Natural killer cell (primary cell): Measurements from ENCODE around the gene SLC2A6. TPM values are rescaled to one million over a fixed set of nuclear protein-coding genes. Genes with fewer than 3 reads are reported as not detected.

Experiments used
- ATAC-seq, 3 donors: fragments of 150-1000 bp in 2 of 3; fragments of 200-7000 bp in 1 of 3; cut with Tn5 transposase; 1 replicate in 1 of 3; 2 replicates in 2 of 3; pipeline ENCODE4 v1.10.0; 2021; ENCODE audit warnings: mild to moderate bottlenecking in 2 of 3, moderate library complexity in 2 of 3
- DNase-seq, 2 donors: peaks; one replicate each; pipeline versions ENCODE4 v3.0.0 to v3.0.0-alpha.2; 2013 to 2021; ENCODE audit warnings: mixed read lengths in 1 of 2
- H3K27ac ChIP-seq: one replicate; pipeline ENCODE4 v1.5.1; 2013; ENCODE audit warnings: mild to moderate bottlenecking, low read length
- H3K27me3 ChIP-seq: one replicate; pipeline ENCODE4 v1.6.1; 2013; ENCODE audit warnings: low read length; ENCODE audit not compliant: control insufficient read depth, insufficient read depth
- H3K36me3 ChIP-seq: one replicate; pipeline ENCODE4 v1.6.1; 2013; ENCODE audit warnings: low read length; ENCODE audit not compliant: control insufficient read depth, insufficient read depth
- H3K4me1 ChIP-seq: one replicate; pipeline ENCODE4 v1.6.1; 2013; ENCODE audit warnings: low read length; ENCODE audit not compliant: control insufficient read depth, insufficient read depth
- H3K4me3 ChIP-seq: one replicate; pipeline ENCODE4 v1.5.1; 2013; ENCODE audit warnings: low read length
- H3K9me3 ChIP-seq: one replicate; pipeline ENCODE4 v1.6.1; 2013; ENCODE audit warnings: low read length; ENCODE audit not compliant: control insufficient read depth, insufficient read depth
- H3K27ac Mint-ChIP-seq, 2 donors: one replicate each; pipeline ENCODE4 v1.8.0; 2022; ENCODE audit warnings: mild to moderate bottlenecking in 2 of 2, mixed read lengths in 2 of 2, moderate library complexity in 1 of 2
- H3K27me3 Mint-ChIP-seq, 2 donors: one replicate each; pipeline ENCODE4 v1.8.0; 2022; ENCODE audit warnings: low read depth in 2 of 2, mixed read lengths in 2 of 2
- H3K36me3 Mint-ChIP-seq: one replicate; pipeline ENCODE4 v1.8.0; 2022; ENCODE audit warnings: mixed read lengths
- H3K4me1 Mint-ChIP-seq, 2 donors: one replicate each; pipeline ENCODE4 v1.8.0; 2022; ENCODE audit warnings: mixed read lengths in 2 of 2
- H3K4me3 Mint-ChIP-seq: one replicate; pipeline ENCODE4 v1.8.0; 2022; ENCODE audit warnings: mild to moderate bottlenecking, moderate library complexity, mixed read lengths
- H3K9me3 Mint-ChIP-seq, 2 donors: one replicate each; pipeline ENCODE4 v1.8.0; 2022; ENCODE audit warnings: mixed read lengths in 2 of 2
- WGBS: methylation state at CpG from one replicate; pipeline ENCODE4 v1.1.7; 2013; ENCODE audit warnings: missing lambda C conversion rate; ENCODE audit not compliant: insufficient coverage; 5-methylcytosine and 5-hydroxymethylcytosine counted together
- intact Hi-C: fragments of 100-400 bp; cut with micrococcal nuclease; formaldehyde crosslinking; loops from one replicate; pipeline ENCODE4 v1.14.2; 2022
- total RNA-seq, 4 donors: library from RNA; stranded (reverse); fragments of 120-200 nt in 1 of 4; gene quantifications; one replicate each; pipeline versions ENCODE4 v1.2.3 to v1.2.4, GENCODE V29; 2013 to 2022
- TF ChIP-seq, protein P1 (sequence below): fragments of 200-600 bp; IDR thresholded peaks from one replicate; pipeline ENCODE4 v1.8.0; 2022; ENCODE audit warnings: antibody characterized with exemption

SLC2A6 gene
- total RNA-seq, 3 donors from 2014 or later (not counting 1 experiment from before 2014, with no cell fraction given) = 5.0 to 20.1 (median 18.5) TPM

DNA sequence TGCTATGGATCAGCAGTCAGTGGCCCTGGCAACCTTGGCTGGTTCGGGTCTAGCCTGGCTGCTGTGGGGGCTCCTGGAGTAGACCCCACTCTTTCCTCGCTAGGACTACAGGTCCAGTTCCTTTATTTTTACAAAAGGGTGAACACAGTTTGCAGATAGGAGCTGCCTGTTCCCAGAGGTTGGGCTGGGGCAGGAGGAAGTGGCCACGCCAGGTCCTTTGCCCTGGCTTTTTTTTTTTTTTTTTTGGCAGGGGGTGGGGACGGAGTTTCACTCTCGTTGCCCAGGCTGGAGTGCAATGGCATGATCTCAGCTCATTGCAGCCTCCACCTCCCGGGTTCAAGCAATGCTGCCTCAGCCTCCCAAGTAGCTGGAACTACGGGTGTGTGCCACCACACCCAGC is 7.9 kb downstream of the SLC2A6 start:
- no peak overlapping the region for H3K4me3 ChIP-seq
- TF ChIP-seq, protein P1, sequence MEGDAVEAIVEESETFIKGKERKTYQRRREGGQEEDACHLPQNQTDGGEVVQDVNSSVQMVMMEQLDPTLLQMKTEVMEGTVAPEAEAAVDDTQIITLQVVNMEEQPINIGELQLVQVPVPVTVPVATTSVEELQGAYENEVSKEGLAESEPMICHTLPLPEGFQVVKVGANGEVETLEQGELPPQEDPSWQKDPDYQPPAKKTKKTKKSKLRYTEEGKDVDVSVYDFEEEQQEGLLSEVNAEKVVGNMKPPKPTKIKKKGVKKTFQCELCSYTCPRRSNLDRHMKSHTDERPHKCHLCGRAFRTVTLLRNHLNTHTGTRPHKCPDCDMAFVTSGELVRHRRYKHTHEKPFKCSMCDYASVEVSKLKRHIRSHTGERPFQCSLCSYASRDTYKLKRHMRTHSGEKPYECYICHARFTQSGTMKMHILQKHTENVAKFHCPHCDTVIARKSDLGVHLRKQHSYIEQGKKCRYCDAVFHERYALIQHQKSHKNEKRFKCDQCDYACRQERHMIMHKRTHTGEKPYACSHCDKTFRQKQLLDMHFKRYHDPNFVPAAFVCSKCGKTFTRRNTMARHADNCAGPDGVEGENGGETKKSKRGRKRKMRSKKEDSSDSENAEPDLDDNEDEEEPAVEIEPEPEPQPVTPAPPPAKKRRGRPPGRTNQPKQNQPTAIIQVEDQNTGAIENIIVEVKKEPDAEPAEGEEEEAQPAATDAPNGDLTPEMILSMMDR = no peak
- DNase-seq = no peak
- no peaks in the 10 kb centered on the region for H3K9me3 ChIP-seq
- no peaks in the 10 kb centered on the region for H3K27me3 ChIP-seq
- ATAC-seq = no peak
- H3K9me3 Mint-ChIP-seq = no peaks in the 10 kb centered on the region
- intact Hi-C loops = no loop called here
- H3K36me3 ChIP-seq = no peaks in the 10 kb centered on the region
- no peak overlapping the region for H3K27ac ChIP-seq
- H3K4me3 Mint-ChIP-seq = no peak overlapping the region
- peaks cover 23% of the 10 kb centered on the region for H3K4me1 ChIP-seq
- WGBS = 90% methylated on average over 7 of the region's 7 CpGs
- no peaks in the 10 kb centered on the region for H3K4me1 Mint-ChIP-seq
- no peaks in the 10 kb centered on the region for H3K36me3 Mint-ChIP-seq
- H3K27me3 Mint-ChIP-seq = no peaks in the 10 kb centered on the region
- no peak overlapping the region for H3K27ac Mint-ChIP-seq

DNA sequence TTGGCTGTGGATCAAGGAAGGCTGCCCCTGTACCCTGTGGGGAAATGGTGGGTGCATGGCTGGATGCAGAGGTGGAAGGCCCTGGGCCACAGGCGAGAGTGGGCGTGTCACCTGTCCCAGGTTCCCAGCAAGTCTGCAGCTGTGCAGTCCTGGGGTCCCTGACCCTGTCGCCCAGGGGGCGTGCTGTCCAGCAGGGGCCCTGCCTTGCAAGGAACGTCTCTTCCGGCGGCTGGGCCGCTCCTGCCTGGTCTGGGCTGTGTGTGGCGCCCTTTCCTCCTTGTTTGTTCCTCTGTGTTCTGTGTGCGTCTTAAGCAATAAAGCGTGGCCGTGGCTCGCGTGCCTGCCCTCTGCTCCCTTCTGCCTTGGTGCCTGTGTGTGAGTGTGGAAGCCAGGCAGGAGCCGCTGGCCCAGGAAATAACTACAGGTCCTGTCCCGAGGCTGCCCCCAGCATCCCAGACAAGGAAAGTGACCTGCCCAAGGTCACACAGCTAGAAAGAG is 8.4 kb downstream of the SLC2A6 start:
- no peak for ATAC-seq
- intact Hi-C loops = no loop called here
- no peak overlapping the region for H3K27ac ChIP-seq
- no peak overlapping the region for H3K4me3 ChIP-seq
- H3K36me3 ChIP-seq = no peaks in the 10 kb centered on the region
- no peaks in the 10 kb centered on the region for H3K4me1 Mint-ChIP-seq
- H3K27ac Mint-ChIP-seq = no peak overlapping the region
- no peaks in the 10 kb centered on the region for H3K27me3 Mint-ChIP-seq
- no peaks in the 10 kb centered on the region for H3K36me3 Mint-ChIP-seq
- H3K27me3 ChIP-seq = no peaks in the 10 kb centered on the region
- H3K9me3 Mint-ChIP-seq = no peaks in the 10 kb centered on the region
- TF ChIP-seq, protein P1 = no peak
- 92% methylated on average over 16 of the region's 16 CpGs for WGBS
- no peak overlapping the region for H3K4me3 Mint-ChIP-seq
- H3K9me3 ChIP-seq = no peaks in the 10 kb centered on the region
- peaks cover 18% of the 10 kb centered on the region for H3K4me1 ChIP-seq
- no peak for DNase-seq

DNA sequence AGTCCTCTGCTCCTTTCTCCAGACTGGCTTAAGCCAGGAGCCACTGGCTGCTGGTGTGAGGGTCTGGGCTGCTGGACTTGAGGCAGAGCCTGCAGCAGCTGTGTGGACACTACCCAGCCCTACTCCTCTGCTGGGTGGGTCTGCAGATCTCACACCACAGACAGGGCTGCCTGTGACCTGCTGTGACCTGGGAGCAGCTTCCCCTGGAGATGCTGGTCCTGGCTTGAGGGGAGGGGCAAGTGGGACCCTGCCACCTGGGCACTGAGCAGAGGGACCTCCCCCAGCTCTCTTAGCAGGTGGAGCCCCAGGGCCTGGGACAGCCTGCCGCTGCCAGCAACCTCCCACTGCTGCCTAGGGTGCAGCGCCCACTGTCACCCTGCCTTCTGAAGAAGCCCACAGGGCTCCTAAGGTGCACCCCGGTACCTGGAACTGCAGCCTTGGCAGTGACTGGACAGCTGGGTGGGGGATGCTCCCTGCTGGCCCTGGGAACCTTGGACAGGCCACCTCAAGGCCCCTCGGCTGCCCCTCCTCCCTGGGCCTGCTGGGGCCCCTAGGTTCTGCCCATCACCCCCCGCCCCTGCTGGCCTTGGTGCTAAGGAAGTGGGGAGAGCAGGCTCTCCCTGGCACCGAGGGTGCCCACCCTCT is 10.0 kb downstream of the SLC2A6 start:
- Mint-ChIP-seq H3K27ac (no peak overlapping the region), H3K4me1 (no peaks in the 10 kb centered on the region), H3K27me3 (no peaks in the 10 kb centered on the region), H3K4me3 (no peak overlapping the region), H3K36me3 (no peaks in the 10 kb centered on the region), H3K9me3 (no peaks in the 10 kb centered on the region)
- no peak overlapping the region for H3K4me3 ChIP-seq
- no peaks in the 10 kb centered on the region for H3K36me3 ChIP-seq
- H3K27me3 ChIP-seq = no peaks in the 10 kb centered on the region
- intact Hi-C loops = no loop called here
- TF ChIP-seq, protein P1 = no peak
- no peaks in the 10 kb centered on the region for H3K9me3 ChIP-seq
- no peak overlapping the region for H3K27ac ChIP-seq
- 85% methylated on average over 6 of the region's 6 CpGs for WGBS
- peaks cover 3% of the 10 kb centered on the region for H3K4me1 ChIP-seq
- ATAC-seq = no peak
- DNase-seq = no peak

DNA sequence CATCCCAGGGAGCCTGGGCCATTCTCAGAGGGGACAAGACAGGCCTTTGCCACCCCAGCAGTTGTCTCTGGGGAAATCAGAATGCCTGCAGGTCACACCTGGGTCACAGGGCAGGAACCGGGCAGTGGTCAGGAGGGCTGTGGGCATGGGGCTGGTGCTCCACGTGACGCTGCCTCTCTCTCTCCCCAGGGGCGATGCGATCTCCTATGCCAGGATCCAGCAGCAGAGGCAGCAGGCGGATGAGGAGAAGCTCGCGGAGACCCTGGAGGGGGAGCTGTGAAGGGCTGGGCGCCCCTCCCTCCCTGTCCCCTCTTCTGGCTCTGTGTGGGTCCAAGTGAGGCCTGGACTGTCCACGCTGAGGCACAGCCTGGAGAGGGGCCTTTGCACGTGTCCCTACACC is 10.5 kb downstream of the SLC2A6 start:
- Mint-ChIP-seq H3K4me3 (no peak overlapping the region), H3K27ac (no peak overlapping the region), H3K36me3 (no peaks in the 10 kb centered on the region), H3K4me1 (no peaks in the 10 kb centered on the region), H3K9me3 (no peaks in the 10 kb centered on the region), H3K27me3 (no peaks in the 10 kb centered on the region)
- no peak for DNase-seq
- WGBS = 93% methylated on average over 11 of the region's 11 CpGs
- H3K36me3 ChIP-seq = no peaks in the 10 kb centered on the region
- H3K27me3 ChIP-seq = no peaks in the 10 kb centered on the region
- intact Hi-C loops = no loop called here
- no peak overlapping the region for H3K4me3 ChIP-seq
- TF ChIP-seq, protein P1 = no peak
- H3K9me3 ChIP-seq = no peaks in the 10 kb centered on the region
- no peak for ATAC-seq
- peaks cover 2% of the 10 kb centered on the region for H3K4me1 ChIP-seq
- no peak overlapping the region for H3K27ac ChIP-seq
